ENCODE results near the gene C17orf50. TPM values are rescaled to one million over a fixed set of nuclear protein-coding genes. Genes with fewer than 3 reads are reported as not detected.

Gene C17orf50
- total RNA-seq, 1 experiment from 2014 or later, result not detected

DNA sequence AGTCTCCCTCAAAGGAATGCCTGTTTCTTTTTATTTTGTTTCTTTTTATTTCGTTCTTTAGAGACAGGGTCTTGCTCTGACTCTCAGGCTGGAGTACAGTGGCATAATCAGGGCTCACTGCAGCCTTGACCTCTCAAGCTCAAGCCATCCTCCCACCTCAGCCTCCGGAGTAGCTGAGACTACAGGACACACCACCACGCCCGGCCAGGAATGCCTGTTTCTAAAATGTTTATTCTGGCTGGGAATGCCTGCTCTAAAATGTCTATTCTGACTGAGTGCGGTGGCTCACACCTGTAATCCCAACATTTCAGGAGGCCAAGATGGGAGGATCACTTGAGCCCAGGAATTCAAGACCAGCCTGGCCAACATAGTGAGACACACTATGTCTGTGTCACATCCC is 37.2 kb downstream of the C17orf50 start:
- Histone ChIP-seq H3K27me3 (ENCODE audit: insufficient read depth, low read length) (no peaks in the 10 kb centered on the region), H3K4me2 (ENCODE audit: low read length) (no peak overlapping the region), H3K9me2 (ENCODE audit: insufficient read depth) (no peaks in the 10 kb centered on the region), H4K20me1 (ENCODE audit: insufficient read depth) (no peaks in the 10 kb centered on the region), H2AFZ (ENCODE audit: low read depth, low read length, poor library complexity, severe bottlenecking) (no peak overlapping the region), H3K9me3 (ENCODE audit: control insufficient read depth in 1 of 2, insufficient read depth in 1 of 2, low read depth in 1 of 2, low read length in 2 of 2) (no peaks in the 10 kb centered on the region), H3K4me1 (ENCODE audit: control insufficient read depth in 1 of 2, insufficient read depth in 2 of 2, low read length in 2 of 2) (peaks cover 8 to 22% of the 10 kb centered on the region in 2 experiments), H3K9ac (ENCODE audit: low read length) (no peak overlapping the region), H3K4me3 (replicated peaks in 1 of 2; ENCODE audit: low read depth in 1 of 2, low read length in 2 of 2) (no peak overlapping the region), H3K27ac (ENCODE audit: low read depth, low read length) (no peak overlapping the region), H3K79me2 (ENCODE audit: insufficient read depth, low read length) (no peaks in the 10 kb centered on the region), H3K36me3 (ENCODE audit: control insufficient read depth in 1 of 2, insufficient read depth in 2 of 2, low read length in 2 of 2) (no peaks in the 10 kb centered on the region)
- DNase-seq (ENCODE audit: low read depth, low spot score) (no peak), ATAC-seq (no peak)
- ChIA-PET CTCF (interaction anchor here (1.5 kb wide), 1 partner anchor 11 kb away, joined by 6 read pairs; the partner anchor contains the start of gene TAF15), RAD21 (ENCODE audit: low non-redundant PET in 1 of 2, low total read pairs in 2 of 2, uncharacterized antibody in 2 of 2, unreplicated experiment in 2 of 2) (no interaction called here), POLR2A (no interaction called here)
- intact Hi-C loops (cut with micrococcal nuclease), result no loop called here
- TF ChIP-seq REST (IDR thresholded peaks at IDR 0.05; ENCODE audit: low read depth) (no peak), CTCF (IDR thresholded peaks at IDR 0.05 in 2 of 3, conservative IDR thresholded peaks at IDR 0.05 in 1 of 3; ENCODE audit: borderline replicate concordance in 1 of 3, insufficient read depth in 1 of 3, low read depth in 2 of 3, low read length in 2 of 3) (no peak), SP1 (IDR thresholded peaks at IDR 0.05; ENCODE audit: low read depth) (no peak), EZH2phosphoT487 (IDR thresholded peaks at IDR 0.05; ENCODE audit: borderline replicate concordance) (no peak), YY1 (IDR thresholded peaks at IDR 0.05; ENCODE audit: extremely low read depth, insufficient replicate concordance, low read depth, low read length) (no peak)
- BruUV-seq (replicated peaks), result no TSS peak

Measured in HCT116 (cell line).